ENCODE measurements around the gene SCAMP4.

Gene SCAMP4

GRCh38 chr19:1974381-1975161 is 69.4 kb downstream of the SCAMP4 start:
- Histone ChIP-seq H3K4me1 (ENCODE audit: control insufficient read depth, low read depth, low read length) (no peaks in the 10 kb centered on the region), H3K27me3 (ENCODE audit: insufficient read depth, low read length, poor library complexity) (no peaks in the 10 kb centered on the region), H4K8ac (ENCODE audit: low read depth, low read length) (no peak overlapping the region), H2BK120ac (ENCODE audit: low read depth, low read length) (no peak overlapping the region), H3K27ac (ENCODE audit: low read depth, low read length) (no peak overlapping the region), H3K23ac (ENCODE audit: low read length) (no peak overlapping the region), H3K9ac (ENCODE audit: low read length) (no peak overlapping the region), H3K4me3 (ENCODE audit: low read length) (no peak overlapping the region), H3K79me1 (ENCODE audit: low read length) (peaks cover 22% of the 10 kb centered on the region), H2BK5ac (ENCODE audit: low read length) (no peak overlapping the region), H2AK5ac (ENCODE audit: low read length) (no peak overlapping the region), H3K4me2 (ENCODE audit: low read length) (no peak overlapping the region), H3K79me2 (ENCODE audit: control insufficient read depth, insufficient read depth, low read length) (peaks cover 12% of the 10 kb centered on the region), H3K4ac (ENCODE audit: low read depth, low read length) (no peak overlapping the region), H3K56ac (ENCODE audit: low read length) (no peak overlapping the region), H4K5ac (ENCODE audit: low read length) (no peak overlapping the region), H2BK15ac (replicated peaks; ENCODE audit: low read depth) (no peak overlapping the region), H3K36me3 (ENCODE audit: control insufficient read depth, insufficient read depth, low read length) (peaks cover 1% of the 10 kb centered on the region), H3K18ac (ENCODE audit: low read length) (no peak overlapping the region)
- no peak for DNase-seq
- no CpG with 5 or more reads among the region's 28 CpGs for WGBS (ENCODE audit: extremely low coverage, insufficient coverage, low lambda C conversion rate)

- Histone ChIP-seq H3K27ac (ENCODE audit: low read depth, low read length) (no peak overlapping the region), H2BK5ac (ENCODE audit: low read length) (no peak overlapping the region), H3K36me3 (ENCODE audit: control insufficient read depth, insufficient read depth, low read length) (peaks cover 1% of the 10 kb centered on the region), H3K4ac (ENCODE audit: low read depth, low read length) (no peak overlapping the region), H2AK5ac (ENCODE audit: low read length) (no peak overlapping the region), H3K79me2 (ENCODE audit: control insufficient read depth, insufficient read depth, low read length) (peaks cover 12% of the 10 kb centered on the region), H3K4me2 (ENCODE audit: low read length) (no peak overlapping the region), H3K18ac (ENCODE audit: low read length) (no peak overlapping the region), H3K27me3 (ENCODE audit: insufficient read depth, low read length, poor library complexity) (no peaks in the 10 kb centered on the region), H2BK15ac (replicated peaks; ENCODE audit: low read depth) (no peak overlapping the region), H3K4me3 (ENCODE audit: low read length) (no peak overlapping the region), H4K5ac (ENCODE audit: low read length) (no peak overlapping the region), H4K8ac (ENCODE audit: low read depth, low read length) (no peak overlapping the region), H3K4me1 (ENCODE audit: control insufficient read depth, low read depth, low read length) (no peaks in the 10 kb centered on the region), H2BK120ac (ENCODE audit: low read depth, low read length) (no peak overlapping the region), H3K9ac (ENCODE audit: low read length) (no peak overlapping the region), H3K56ac (ENCODE audit: low read length) (no peak overlapping the region), H3K79me1 (ENCODE audit: low read length) (peaks cover 22% of the 10 kb centered on the region), H3K23ac (ENCODE audit: low read length) (no peak overlapping the region)
- DNase-seq = no peak
- no CpG with 5 or more reads among the region's 20 CpGs for WGBS (ENCODE audit: extremely low coverage, insufficient coverage, low lambda C conversion rate)
These were observed 69.9 kb downstream of the SCAMP4 start for GRCh38 chr19:1975162-1975480.
